ENCODE measurements around the gene SNX30. TPM values are rescaled to one million over a fixed set of nuclear protein-coding genes. Genes with fewer than 3 reads are reported as not detected.

The SNX30 gene
- polyA plus RNA-seq, 1 of the 3 experiments (the other 2 are of a cell fraction) = 2.7 TPM

GRCh38 chr9:112884721-112885120 lies 134.2 kb downstream of the SNX30 start:
- Histone ChIP-seq H4K20me1 (ENCODE audit: insufficient read depth) (no peaks in the 10 kb centered on the region), H3K27ac (ENCODE audit: low read depth in 2 of 2, low read length in 1 of 2) (no peak overlapping the region), H2AFZ (ENCODE audit: low read depth) (no peak overlapping the region), H3K4me1 (ENCODE audit: control insufficient read depth in 1 of 2, insufficient read depth in 2 of 2, low read depth in 1 of 2, low read length in 1 of 2) (no peaks in the 10 kb centered on the region), H3K27me3 (ENCODE audit: insufficient read depth) (no peaks in the 10 kb centered on the region), H3K9me3 (no peaks in the 10 kb centered on the region), H3K4me3 (ENCODE audit: low read depth in 2 of 2, low read length in 1 of 2) (no peak overlapping the region), H3F3A (replicated peaks; ENCODE audit: insufficient read depth) (no peaks in the 10 kb centered on the region), H3K4me2 (no peak overlapping the region; the same call in 1 of the 2 replicates), H3K36me3 (replicated peaks in 1 of 2; ENCODE audit: control insufficient read depth in 1 of 2, insufficient read depth in 2 of 2, low read length in 1 of 2) (no peaks in the 10 kb centered on the region), H3K9ac (no peak overlapping the region), H3K79me2 (ENCODE audit: insufficient read depth) (no peaks in the 10 kb centered on the region), H3K9me2 (no peaks in the 10 kb centered on the region)
- CTCF ChIA-PET = no interaction called here
- no peak for DNase-seq
- TF ChIP-seq EP300 (IDR thresholded peaks at IDR 0.05; ENCODE audit: borderline replicate concordance in 1 of 2, low read depth in 1 of 2, low read length in 1 of 2) (no peak), GATA2 (CRISPR knock-in tag; IDR thresholded peaks at IDR 0.05) (no peak), NRF1 (IDR thresholded peaks at IDR 0.05; ENCODE audit: low read depth, low read length) (no peak), RXRA (IDR thresholded peaks at IDR 0.05; ENCODE audit: borderline replicate concordance, low read depth) (no peak), TAF1 (IDR thresholded peaks at IDR 0.05; ENCODE audit: borderline replicate concordance, low read depth, low read length) (no peak), TEAD4 (IDR thresholded peaks at IDR 0.05; ENCODE audit: borderline replicate concordance, insufficient read depth) (no peak), MXI1 (IDR thresholded peaks at IDR 0.05; ENCODE audit: low read depth, low read length) (no peak), PBX3 (IDR thresholded peaks at IDR 0.05) (no peak), SMC3 (IDR thresholded peaks at IDR 0.05; ENCODE audit: low read depth, low read length) (no peak), FOSL2 (IDR thresholded peaks at IDR 0.05; ENCODE audit: borderline replicate concordance, low read depth) (no peak), EZH2phosphoT487 (IDR thresholded peaks at IDR 0.05; ENCODE audit: borderline replicate concordance, low read depth) (no peak), POLR2AphosphoS5 (IDR thresholded peaks at IDR 0.05; ENCODE audit: low read depth, low read length) (no peak), YY1 (IDR thresholded peaks at IDR 0.05; ENCODE audit: low read depth) (no peak), RCOR1 (IDR thresholded peaks at IDR 0.05; ENCODE audit: low read length) (no peak)
- TF ChIP-seq, protein P1, sequence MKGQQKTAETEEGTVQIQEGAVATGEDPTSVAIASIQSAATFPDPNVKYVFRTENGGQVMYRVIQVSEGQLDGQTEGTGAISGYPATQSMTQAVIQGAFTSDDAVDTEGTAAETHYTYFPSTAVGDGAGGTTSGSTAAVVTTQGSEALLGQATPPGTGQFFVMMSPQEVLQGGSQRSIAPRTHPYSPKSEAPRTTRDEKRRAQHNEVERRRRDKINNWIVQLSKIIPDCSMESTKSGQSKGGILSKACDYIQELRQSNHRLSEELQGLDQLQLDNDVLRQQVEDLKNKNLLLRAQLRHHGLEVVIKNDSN (IDR thresholded peaks at IDR 0.05; ENCODE audit: borderline replicate concordance, low read depth) = no peak
- TF ChIP-seq, protein P2, sequence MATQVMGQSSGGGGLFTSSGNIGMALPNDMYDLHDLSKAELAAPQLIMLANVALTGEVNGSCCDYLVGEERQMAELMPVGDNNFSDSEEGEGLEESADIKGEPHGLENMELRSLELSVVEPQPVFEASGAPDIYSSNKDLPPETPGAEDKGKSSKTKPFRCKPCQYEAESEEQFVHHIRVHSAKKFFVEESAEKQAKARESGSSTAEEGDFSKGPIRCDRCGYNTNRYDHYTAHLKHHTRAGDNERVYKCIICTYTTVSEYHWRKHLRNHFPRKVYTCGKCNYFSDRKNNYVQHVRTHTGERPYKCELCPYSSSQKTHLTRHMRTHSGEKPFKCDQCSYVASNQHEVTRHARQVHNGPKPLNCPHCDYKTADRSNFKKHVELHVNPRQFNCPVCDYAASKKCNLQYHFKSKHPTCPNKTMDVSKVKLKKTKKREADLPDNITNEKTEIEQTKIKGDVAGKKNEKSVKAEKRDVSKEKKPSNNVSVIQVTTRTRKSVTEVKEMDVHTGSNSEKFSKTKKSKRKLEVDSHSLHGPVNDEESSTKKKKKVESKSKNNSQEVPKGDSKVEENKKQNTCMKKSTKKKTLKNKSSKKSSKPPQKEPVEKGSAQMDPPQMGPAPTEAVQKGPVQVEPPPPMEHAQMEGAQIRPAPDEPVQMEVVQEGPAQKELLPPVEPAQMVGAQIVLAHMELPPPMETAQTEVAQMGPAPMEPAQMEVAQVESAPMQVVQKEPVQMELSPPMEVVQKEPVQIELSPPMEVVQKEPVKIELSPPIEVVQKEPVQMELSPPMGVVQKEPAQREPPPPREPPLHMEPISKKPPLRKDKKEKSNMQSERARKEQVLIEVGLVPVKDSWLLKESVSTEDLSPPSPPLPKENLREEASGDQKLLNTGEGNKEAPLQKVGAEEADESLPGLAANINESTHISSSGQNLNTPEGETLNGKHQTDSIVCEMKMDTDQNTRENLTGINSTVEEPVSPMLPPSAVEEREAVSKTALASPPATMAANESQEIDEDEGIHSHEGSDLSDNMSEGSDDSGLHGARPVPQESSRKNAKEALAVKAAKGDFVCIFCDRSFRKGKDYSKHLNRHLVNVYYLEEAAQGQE (IDR thresholded peaks at IDR 0.05; ENCODE audit: low read depth, low read length) = no peak
- TF ChIP-seq, protein P3, sequence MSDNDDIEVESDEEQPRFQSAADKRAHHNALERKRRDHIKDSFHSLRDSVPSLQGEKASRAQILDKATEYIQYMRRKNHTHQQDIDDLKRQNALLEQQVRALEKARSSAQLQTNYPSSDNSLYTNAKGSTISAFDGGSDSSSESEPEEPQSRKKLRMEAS (IDR thresholded peaks at IDR 0.05; ENCODE audit: low read depth) = no peak
- POLR2A ChIA-PET = no interaction called here
- WGBS (ENCODE audit: low lambda C conversion rate) = 92% methylated on average over 5 of the region's 5 CpGs

Measured in SK-N-SH (cell line).